ENCODE data around the gene RAD23A. TPM values are rescaled to one million over a fixed set of nuclear protein-coding genes. Genes with fewer than 3 reads are reported as not detected.

RAD23A gene
- total and polyA plus RNA-seq, 9 of the 15 experiments (the other 6 are each of a cell fraction or from before 2014, with no cell fraction given) = 9.5 to 181 (median 101) TPM

GRCh38 chr19:12945479-12946091 is at the start of gene RAD23A (continued):
- TF ChIP-seq POLR2AphosphoS2 (IDR thresholded peaks at IDR 0.05; ENCODE audit: low read length) = peak; percentile 100
- TF ChIP-seq, protein P1, sequence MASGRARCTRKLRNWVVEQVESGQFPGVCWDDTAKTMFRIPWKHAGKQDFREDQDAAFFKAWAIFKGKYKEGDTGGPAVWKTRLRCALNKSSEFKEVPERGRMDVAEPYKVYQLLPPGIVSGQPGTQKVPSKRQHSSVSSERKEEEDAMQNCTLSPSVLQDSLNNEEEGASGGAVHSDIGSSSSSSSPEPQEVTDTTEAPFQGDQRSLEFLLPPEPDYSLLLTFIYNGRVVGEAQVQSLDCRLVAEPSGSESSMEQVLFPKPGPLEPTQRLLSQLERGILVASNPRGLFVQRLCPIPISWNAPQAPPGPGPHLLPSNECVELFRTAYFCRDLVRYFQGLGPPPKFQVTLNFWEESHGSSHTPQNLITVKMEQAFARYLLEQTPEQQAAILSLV (tag; IDR thresholded peaks at IDR 0.05) = no peak
- TF ChIP-seq DNMT1 (IDR thresholded peaks at IDR 0.05) = no peak
- 0 out of 2 replicates have a peak, but pooled peaks have one; percentile 12 for TF ChIP-seq CHCHD3 (CRISPR knock-in tag; IDR thresholded peaks at IDR 0.05)
- TF ChIP-seq KHSRP (IDR thresholded peaks at IDR 0.05) = peak; percentile 97
- TF ChIP-seq, protein P2, sequence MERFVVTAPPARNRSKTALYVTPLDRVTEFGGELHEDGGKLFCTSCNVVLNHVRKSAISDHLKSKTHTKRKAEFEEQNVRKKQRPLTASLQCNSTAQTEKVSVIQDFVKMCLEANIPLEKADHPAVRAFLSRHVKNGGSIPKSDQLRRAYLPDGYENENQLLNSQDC (CRISPR knock-in tag; IDR thresholded peaks at IDR 0.05) = no peak; the same call in 1 of the 2 replicates
- TF ChIP-seq KLF1 (tag; IDR thresholded peaks at IDR 0.05) = no peak
- TF ChIP-seq ZNF707 (CRISPR knock-in tag; conservative IDR thresholded peaks at IDR 0.05) = no peak
- TF ChIP-seq ZNF324 (CRISPR knock-in tag; IDR thresholded peaks at IDR 0.05) = peak; percentile 46; the same call in 1 of the 2 replicates
- peak; percentile 37; the same call in 1 of the 2 replicates for TF ChIP-seq NR4A1 (CRISPR knock-in tag; IDR thresholded peaks at IDR 0.05)
- TF ChIP-seq NR4A1 (tag; IDR thresholded peaks at IDR 0.05) = 0 out of 2 replicates have a peak, but pooled peaks have one; percentile 20
- peak; percentile 94 for TF ChIP-seq REST (IDR thresholded peaks at IDR 0.05; ENCODE audit: borderline replicate concordance)
- peak; percentile 73; the same call in 1 of the 2 replicates for TF ChIP-seq REST (CRISPR knock-in tag; IDR thresholded peaks at IDR 0.05; ENCODE audit: low read depth)
- peak; percentile 77 for TF ChIP-seq HCFC1 (IDR thresholded peaks at IDR 0.05; ENCODE audit: low read depth, low read length)
- TF ChIP-seq MNT (conservative IDR thresholded peaks at IDR 0.05) = peak; percentile 98
- TF ChIP-seq NFYB (IDR thresholded peaks at IDR 0.05; ENCODE audit: extremely low read depth, insufficient read length) = no peak

Data from K562 (cell line).